Endothelial cell of umbilical vein (primary cell): ENCODE results near the gene ICE1.

Experiments
- EZH2 ChIP-seq: IDR thresholded peaks from 2 replicates; pipeline ENCODE4 v1.6.1; 2012; ENCODE audit warnings: borderline replicate concordance, low read depth, mild to moderate bottlenecking, moderate library complexity, low read length, inconsistent platforms; ENCODE audit not compliant: severe bottlenecking
- JUN ChIP-seq: IDR thresholded peaks from 2 replicates; pipeline ENCODE4 v1.6.1; 2011; ENCODE audit warnings: borderline replicate concordance, low read depth; ENCODE audit not compliant: insufficient read length, insufficient read depth
- POLR2A ChIP-seq: IDR thresholded peaks from 2 replicates; pipeline ENCODE4 v1.6.1; 2012; ENCODE audit warnings: low read depth, mild to moderate bottlenecking, control low read depth, low read length
- POLR2AphosphoS5 ChIP-seq: IDR thresholded peaks from 2 replicates; pipeline ENCODE4 v1.6.1; 2012; ENCODE audit warnings: low read depth, mild to moderate bottlenecking, control low read depth, low read length, moderate library complexity; ENCODE audit not compliant: insufficient read depth
- TF ChIP-seq, protein P1 (sequence below), 2 donors: IDR thresholded peaks; 1 replicate in 1 of 2; 2 replicates in 1 of 2; pipeline ENCODE4 v1.5.1; 2011; ENCODE audit warnings: low read length in 2 of 2, mild to moderate bottlenecking in 2 of 2, moderate library complexity in 2 of 2, control low read depth in 1 of 2, inconsistent platforms in 1 of 2, low read depth in 1 of 2; ENCODE audit not compliant: insufficient read depth in 1 of 2; ENCODE audit errors: extremely low read depth in 1 of 2

DNA sequence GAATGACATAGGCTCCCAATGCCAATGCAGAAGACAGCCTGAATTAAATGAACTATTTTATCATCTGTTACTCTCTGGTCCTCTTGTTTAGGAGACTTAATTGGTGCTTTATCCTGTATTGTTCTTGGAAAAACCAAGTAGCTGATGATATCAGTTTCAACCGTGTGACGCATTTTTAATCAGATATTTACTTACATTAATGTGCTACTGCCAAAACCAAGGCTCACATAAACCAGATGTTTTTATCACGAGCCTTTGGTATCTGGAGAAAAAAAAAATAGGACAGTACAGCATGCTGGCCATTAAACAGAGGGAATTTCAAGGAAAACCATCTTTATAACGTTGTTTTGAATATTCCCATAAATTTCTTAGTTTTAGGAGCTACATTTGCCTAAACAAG lies 90.1 kb downstream of the ICE1 start:
- TF ChIP-seq, protein P1, sequence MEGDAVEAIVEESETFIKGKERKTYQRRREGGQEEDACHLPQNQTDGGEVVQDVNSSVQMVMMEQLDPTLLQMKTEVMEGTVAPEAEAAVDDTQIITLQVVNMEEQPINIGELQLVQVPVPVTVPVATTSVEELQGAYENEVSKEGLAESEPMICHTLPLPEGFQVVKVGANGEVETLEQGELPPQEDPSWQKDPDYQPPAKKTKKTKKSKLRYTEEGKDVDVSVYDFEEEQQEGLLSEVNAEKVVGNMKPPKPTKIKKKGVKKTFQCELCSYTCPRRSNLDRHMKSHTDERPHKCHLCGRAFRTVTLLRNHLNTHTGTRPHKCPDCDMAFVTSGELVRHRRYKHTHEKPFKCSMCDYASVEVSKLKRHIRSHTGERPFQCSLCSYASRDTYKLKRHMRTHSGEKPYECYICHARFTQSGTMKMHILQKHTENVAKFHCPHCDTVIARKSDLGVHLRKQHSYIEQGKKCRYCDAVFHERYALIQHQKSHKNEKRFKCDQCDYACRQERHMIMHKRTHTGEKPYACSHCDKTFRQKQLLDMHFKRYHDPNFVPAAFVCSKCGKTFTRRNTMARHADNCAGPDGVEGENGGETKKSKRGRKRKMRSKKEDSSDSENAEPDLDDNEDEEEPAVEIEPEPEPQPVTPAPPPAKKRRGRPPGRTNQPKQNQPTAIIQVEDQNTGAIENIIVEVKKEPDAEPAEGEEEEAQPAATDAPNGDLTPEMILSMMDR (IDR thresholded peaks at IDR 0.05; ENCODE audit: extremely low read depth in 1 of 2, insufficient read depth in 1 of 2, low read depth in 1 of 2, low read length in 2 of 2) = no peak
- TF ChIP-seq EZH2 (no peak), POLR2AphosphoS5 (no peak), JUN (no peak), POLR2A (no peak)
